GM19025 (cell line): Measurements from ENCODE around the gene COG7.
"Not testable (repeated sequence)": the region's sequence is repeated elsewhere in the genome, so short reads cannot be mapped to it uniquely, and the experiment has no call there.

Experiments used
- ATAC-seq: cut with Tn5 transposase; IDR thresholded peaks from one replicate; pipeline ENCODE4 v1.9.1; 2021; ENCODE audit warnings: mild to moderate bottlenecking, low read depth, moderate library complexity; ENCODE audit not compliant: unreplicated experiment

The COG7 gene

DNA sequence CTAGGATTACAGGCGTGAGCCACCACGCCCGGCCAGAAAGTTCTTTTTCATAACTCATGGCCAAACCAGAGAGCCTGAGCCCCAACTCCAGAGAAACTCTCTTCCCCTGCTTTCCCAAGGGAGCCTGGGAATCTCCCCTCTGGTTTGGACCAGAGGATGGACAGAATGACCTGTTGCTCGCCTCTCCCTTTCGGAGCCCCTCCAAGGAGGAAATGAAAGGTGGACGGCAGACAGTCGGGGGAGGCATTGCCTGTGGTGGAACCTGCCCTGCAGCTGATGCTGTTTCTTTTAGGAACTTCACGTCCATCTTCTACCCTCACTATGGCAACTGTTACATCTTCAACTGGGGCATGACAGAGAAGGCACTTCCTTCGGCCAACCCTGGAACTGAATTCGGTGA, 85.4 kb downstream of the COG7 start:
- ATAC-seq: no peak

DNA sequence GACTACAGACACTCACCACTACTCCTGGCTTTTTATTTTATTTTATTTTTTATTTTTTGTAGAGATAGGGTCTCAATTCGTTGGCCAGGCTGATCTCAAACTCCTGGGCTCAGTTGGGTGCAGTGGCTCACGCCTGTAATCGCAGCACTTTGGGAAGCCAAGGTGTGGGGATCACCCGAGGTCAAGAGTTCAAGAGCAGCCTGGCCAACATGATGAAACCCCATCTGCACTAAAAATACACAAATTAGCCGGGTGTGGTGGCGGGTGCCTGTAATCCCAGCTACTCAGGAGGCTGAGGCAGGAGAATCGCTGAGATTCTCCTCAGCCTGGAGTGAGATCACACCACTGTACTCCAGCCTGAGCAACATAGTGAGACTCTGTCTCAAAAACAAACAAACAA, 86.6 kb downstream of the COG7 start:
- not testable (repeated sequence) for ATAC-seq

DNA sequence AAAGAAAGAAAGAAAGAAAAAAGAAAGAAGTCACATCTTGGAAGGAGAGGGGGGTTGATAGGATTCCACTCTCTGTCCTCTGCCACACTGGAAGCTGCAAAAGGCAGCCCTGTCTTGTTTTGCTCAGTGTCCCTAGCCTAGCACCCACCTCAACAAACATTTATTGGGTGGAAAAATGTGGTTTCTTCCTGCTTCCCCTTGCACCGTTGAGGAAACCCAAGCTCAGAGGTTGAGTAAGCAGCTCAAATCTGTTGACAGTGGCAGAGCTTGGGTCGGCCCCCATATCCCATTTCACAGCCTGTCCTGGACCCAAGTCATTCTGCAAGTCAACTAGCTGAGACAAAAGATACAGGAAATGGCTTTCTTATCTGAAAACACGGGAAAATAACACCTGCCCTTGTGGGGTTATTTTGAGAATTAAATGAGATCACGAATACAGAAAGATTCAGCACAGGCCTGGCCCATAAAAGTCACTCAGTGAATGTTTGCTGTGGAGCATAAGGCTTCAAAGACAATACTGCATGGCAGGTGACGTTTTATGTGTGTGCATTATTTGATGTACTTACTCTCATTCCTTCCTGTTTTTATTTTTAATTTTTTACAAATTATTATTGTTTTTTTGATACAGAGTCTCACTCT, 87.3 kb downstream of the COG7 start:
- ATAC-seq: no peak

DNA sequence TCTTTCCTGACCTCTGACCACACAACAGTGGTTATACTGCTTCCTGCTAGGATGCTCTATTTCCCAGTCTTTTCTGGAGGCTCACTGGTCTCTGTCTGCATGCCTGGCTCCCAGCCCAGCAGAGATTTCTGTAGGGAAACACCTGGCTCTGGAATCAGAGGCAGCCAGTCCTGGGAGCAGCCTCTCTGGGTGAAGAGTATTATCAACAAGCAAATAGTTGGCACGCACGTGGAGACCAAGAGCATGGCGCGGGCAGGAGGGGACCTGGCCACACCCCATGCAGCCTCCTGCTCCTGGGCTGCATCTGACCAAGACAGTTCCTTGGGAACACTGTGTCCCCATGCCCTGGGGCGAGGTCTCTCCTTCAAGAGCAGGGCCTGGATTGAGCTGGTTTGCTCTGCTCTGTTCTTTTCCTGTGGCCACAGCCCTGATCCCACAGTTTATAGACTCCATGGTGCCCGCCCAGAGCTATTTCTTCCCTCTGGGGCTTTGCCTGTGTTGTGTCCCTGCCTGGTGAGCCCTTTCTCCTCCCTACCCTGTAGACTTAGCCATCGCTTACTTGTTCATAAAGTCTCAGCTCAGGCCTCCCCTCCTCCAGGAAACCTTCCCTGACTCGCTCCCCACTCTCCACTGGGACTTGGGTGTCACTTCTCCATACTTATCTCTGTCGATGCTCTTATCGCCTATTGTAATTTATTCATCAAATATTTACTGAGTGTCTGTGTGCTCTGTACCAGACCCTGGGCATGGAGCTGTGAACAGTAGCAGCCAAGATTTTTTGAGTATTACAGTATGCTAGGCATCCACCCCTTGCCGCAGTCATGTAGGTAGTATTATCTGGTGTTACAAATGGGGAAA, 90.3 kb downstream of the COG7 start:
- no peak for ATAC-seq

DNA sequence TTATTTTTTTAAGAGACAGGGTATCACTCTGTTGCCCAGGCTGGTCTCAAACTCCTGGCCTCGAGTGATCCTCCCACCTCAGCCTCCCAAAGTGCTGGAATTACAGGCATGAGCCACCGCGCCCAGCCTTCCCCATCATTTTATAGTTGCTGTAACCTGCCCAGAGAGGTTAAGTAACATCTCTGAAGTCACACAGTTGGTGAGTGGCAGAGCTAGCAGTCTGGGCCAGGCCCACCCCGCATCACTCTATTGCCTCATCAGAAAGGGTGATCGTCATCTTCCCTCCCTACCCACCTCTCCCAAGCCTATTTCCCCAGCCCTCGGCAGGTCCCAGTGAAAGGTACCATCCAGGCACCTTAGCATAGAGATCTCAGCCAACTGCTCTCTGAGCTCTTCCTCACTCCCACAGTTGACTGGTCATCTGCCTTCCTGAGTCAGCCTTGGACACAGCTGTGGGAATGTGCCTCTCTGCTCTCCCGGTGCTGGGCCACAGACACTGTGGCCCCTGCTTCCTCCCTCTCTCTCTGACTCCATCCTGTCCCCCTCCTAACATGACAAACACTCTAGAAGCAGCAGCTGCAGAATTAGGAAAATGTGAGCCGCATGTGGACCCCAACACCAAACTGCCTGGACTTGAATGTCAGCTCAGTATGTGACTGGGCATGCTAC, 93.8 kb downstream of the COG7 start:
- ATAC-seq: no peak

DNA sequence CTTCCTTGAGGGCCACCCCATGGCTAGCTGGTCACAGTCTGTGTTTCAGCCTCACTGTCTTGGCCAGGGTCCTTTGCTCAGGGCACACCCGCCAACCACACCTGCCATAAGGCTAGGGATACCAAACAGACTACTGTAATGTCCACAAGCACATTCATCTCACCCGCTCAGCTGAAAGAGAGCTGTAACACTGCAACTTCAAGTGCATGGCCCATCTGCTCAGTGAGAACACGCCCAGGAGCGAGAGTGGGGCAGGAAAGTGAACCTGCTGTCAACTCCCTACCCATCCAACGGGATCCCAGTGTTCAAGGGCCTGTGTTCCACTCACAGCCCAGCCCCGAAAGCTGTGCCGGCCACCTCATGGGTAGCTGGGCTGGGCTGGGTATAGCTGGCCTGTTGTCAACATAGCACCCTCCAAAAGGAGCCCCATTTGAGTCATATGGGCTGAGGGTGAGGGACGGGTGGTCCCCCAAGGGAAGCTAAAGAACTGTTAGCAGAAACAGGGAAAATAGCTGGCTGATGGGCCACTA, 95.2 kb downstream of the COG7 start:
- no peak for ATAC-seq

DNA sequence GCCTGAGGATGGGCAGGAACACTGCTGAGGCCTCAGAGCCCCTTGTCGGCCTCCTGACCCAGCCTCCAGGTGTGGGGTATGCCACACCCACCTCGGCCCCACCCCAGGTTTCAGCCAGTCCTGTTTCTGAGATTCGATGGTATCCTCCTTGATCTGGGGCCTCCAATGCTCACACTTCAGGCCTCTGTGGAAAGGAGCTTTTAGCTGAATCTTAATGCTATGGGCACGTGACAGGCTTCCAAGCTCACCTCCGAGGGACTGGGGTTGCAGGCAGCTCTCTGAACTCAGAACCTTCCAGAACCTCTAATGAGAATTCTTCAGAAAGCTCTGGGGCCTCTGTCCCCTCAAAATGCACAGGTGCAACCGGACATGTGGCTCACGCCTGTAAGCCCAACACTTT, 96.0 kb downstream of the COG7 start:
- no peak for ATAC-seq

DNA sequence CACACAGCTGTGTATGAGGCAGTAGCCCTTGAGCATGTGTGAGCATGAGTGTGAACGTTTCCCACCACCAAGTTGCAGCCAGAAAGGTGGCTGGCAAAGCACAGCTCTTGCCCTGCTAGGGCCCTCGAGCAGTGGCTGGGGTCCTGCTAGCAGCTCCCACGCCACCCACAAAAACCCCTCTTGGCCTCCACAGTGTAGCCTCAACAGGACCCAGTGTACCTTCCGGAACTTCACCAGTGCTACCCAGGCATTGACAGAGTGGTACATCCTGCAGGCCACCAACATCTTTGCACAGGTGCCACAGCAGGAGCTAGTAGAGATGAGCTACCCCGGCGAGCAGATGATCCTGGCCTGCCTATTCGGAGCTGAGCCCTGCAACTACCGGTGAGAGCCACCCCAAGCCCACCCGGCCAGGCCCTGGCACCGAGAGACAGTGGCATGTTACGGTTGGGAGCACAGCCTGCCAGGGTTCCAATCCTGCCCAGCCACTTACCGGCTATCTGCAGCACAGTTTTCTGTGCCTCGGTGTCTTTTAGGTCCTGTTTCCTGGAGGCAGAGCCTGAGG, 97.8 kb downstream of the COG7 start:
- no peak for ATAC-seq

DNA sequence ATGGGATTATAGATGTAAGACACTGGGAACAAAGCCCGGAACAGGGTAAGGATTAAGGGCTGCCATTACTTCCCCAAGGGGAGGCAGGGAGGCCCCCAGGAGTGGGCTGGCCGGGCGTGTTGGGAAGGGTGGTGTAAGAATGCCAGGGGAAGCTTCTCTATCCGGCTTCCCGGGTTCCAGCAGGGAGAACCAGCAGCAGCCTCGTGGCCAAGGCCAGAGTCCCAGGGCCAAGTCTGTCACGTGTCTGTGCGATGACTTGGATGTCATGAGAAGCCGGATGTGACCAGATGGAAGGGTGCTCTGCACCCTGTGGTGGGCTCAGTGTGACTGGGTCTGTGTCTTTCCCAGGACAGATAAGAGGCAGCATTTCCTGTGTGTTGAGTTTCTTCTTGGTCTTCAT, 98.7 kb downstream of the COG7 start:
- no peak for ATAC-seq

DNA sequence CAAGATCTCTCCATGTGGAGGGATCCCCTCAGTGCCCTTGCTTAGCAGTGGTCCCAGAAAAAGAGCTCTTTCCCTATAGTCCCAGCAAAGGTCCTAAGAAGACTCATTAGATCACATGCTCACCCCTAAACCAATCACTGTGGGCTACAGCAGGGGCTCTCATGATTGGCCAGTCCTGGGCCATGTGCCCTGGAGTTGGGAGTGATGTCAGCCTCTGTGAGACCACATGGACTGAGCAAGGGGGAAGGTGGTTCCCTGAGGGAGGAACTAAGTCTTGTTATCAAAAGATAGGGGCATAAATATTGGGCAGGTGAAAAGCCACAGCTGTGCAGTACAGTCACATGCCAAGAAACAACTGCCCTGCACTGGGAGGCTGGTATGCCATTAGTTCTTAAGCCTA, 99.5 kb downstream of the COG7 start:
- no peak for ATAC-seq

DNA sequence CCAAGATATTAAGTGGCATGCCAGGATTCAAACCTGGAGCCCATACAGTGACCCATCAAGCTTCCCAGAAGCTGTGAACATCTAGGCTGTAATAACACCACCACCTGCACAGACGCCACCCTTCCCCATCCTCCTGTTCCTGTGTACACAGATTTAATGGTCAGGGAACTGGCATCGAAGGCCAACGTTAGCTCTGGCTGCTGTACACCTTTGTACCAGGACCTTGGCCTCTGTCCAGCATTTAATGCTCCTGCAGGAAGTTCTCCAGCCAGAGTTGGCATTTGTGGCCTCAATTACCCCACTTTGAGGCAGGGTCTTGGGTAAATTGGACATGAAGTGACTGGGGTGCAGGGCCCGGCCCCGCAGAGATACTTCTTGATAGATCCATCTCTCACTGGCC, 101.6 kb downstream of the COG7 start:
- no peak for ATAC-seq

DNA sequence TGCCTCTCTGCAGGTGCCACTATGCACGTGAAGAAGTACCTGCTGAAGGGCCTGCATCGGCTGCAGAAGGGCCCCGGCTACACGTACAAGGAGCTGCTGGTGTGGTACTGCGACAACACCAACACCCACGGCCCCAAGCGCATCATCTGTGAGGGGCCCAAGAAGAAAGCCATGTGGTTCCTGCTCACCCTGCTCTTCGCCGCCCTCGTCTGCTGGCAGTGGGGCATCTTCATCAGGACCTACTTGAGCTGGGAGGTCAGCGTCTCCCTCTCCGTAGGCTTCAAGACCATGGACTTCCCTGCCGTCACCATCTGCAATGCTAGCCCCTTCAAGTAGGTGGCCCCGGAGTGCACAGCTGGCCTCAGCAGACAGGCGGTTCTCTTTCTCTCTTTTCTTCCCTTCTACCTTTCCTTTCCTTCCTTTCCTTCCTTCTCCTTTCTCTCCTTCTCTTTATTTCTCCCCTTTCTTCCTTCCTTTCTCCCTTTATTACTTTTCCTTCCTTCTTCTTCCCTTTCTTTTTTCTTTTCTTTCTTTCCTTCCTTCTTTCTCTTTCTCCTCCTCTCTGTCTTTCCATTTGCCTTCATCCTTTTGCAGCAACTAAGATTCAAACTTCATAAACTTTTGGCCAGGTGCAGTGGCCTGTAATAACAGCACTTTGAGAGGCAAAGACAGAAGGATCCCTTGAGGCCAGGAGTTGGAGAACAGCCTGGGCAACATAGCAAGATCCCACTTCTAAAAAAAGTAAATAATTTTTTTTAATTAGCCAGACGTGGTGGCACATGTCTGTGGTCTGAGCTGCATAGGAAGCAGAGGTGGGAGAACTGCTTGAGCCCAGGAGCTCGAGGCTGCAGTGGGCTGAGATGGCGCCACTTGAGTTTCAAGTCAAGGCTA, 104.2 kb downstream of the COG7 start:
- no peak for ATAC-seq

DNA sequence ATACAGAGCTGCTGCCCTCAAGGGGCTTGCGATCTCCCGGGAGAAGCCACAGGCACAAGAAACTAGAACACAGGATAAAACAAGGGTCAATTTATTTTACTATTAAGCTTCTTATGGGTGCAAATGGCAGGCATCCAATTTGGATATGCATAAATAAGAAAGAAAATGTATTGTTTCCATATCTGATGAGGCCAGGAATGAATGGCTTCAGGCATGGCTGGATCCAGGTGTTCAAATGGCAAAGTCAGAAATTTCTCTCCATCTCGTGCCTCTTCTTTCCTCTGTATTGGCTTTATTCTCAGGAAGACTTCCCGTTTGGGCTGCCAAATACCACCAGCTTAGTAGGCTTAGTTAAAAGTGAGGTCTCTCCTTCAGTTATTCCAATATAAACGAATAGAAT, 107.8 kb downstream of the COG7 start:
- ATAC-seq: no peak

DNA sequence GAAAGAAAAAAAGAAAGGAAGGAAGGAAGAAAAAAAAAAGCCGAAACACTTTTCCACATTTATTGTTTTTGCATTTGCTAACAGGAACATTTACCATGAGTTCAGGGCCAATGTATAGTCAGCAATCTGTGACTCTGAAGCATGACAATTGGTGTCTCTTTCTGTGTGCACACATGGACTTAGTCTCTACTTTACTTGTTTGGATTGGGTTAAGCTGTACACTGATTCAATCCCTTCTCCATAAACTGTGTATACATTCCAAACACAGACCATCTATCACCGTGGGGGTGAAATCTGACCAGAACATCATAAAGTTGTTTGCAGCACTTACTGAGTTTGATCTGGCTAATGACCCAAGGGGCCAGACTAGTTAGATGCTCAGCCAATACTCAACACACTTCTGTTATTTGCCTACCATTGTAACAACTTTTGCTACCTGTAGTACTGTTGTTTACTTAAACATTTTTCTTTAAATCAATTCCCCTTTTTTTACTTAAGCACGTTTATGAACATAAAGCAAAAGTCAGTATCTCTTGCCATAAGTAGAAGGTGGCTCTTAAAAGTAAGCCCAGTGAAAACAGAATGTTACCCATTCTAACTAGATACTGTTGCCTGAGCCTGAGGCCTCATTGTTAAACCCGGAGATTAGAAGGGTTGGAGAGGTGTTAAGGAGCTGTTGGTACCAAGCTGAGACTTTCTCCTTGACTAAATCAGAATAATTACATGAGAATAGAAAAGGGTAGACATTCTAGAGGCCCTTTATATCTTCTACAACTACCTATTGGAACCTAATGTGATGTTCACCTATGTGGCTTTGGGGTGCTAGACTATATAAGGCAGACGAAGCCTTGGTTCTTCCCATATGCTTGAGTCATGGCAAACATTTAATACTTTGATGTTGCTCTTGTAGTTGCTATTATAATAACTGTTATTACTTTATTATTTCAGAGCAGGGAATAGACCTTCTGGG, 109.1 kb downstream of the COG7 start:
- no peak for ATAC-seq

DNA sequence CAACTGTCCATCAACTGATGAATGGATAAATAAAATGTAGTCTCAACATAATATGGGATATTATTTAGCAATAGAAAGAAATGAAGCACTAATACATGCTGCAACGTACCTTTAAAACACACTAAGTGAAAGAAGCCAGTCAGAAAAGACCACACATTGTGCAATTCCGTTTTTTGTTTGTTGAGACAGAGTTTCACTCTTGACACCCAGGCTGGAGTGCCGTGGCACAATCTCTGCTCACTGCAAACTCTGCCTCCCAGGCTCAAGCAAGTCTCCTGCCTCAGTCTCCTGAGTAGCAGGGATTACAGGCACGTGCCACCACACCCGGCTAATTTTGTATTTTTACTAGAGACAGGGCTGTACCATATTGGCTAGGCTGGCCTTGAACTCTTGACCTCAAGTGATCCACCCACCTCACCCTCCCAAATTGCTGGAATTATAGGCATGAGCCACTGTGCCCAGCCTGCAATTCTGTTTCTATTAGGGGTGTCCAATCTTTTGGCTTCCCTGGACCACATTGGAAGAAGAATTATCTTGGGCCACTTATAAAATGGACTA, 110.8 kb downstream of the COG7 start:
- no peak for ATAC-seq

DNA sequence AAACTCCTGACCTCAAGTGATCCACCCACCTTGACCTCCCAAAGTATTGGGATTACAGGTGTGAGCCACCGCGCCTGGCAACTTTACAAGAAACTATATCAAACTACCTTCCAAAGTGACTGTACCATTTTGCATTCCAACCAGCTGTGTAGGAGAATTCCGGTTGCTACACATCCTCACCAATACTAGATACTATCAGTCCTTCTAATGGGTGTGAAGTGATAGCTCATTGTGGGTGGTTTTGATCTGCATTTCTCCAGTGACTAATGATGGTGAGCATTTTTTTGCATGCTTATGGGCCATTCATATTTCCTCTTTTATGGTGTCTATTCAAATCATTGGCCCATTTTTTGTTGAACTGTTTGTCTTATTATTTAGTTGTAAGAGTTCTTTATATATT, 113.2 kb downstream of the COG7 start:
- ATAC-seq: no peak
